GM21515 (cell line): Measurements from ENCODE around the gene AKAP7.
"Not testable (repeated sequence)": the region's sequence is repeated elsewhere in the genome, so short reads cannot be mapped to it uniquely, and the experiment has no call there.

ENCODE experiments used
- ATAC-seq: cut with Tn5 transposase; IDR thresholded peaks from one replicate; pipeline ENCODE4 v1.9.1; 2021; ENCODE audit not compliant: unreplicated experiment

AKAP7 gene

DNA sequence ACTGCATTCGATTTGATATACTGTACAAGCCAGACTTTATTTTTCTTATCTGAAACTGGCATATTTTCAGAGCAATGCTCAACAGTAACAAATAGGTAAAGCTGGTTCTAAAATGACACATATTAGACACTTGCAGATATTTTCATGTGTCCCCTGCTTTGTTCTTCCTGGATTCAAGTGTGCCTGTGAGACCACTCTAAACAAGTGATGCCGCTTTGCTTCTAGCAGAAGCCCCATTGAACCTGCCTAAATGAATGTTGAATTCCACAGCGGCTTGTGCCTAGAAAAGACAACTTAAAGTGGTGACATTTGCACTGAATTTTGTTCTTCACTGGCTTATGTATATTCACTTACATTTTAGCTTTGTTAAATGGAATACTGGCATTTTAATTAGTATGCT lies 115.7 kb downstream of the AKAP7 start:
- ATAC-seq, result no peak

DNA sequence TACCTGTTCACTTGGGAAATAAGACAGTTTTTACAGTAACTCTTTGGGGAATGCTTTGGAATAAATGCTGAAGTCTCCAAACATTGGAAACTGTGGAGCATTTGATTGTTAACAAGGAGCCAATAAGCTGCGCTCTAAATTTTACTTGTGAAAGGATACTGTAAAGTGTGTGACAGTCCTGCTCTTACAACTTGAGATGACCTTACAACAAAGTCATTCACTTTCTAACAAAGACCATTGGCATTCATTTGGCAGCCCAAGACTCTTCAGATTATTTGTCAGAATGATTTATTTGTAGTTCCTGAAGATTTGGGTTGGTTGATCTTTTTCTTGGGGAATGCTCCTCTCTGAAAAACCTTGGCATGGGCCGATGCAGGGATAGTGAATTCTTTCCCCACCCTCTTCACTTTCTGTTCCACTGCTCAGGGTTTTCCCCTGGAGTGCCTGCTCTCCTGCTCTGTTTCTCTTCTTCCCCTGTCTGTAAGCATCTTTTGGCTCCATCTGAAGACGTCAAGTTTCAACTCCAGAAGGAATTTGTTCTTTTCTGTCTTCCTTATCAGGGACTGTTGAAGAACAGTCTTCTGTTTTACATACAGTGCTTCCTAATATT lies 116.4 kb downstream of the AKAP7 start:
- no peak for ATAC-seq

DNA sequence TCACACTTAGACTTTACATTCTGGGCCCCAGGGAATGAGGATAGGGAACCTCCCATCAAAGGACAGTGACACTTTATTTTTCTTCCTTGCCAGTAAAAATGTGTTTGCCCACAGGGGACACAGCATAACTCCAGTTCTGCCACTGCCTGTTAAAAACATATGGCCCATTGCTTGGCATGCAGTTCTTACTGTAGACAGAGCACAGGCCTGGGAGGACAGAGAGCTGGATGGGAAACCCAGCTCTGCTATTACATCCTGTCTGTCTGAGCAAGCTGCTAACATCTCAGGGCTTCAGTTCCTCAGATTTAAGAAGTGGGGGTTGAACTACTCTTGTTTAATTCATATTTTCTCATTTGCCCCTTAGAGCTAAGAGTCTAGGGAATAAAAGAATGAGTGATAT lies 120.2 kb downstream of the AKAP7 start:
- ATAC-seq, result no peak

DNA sequence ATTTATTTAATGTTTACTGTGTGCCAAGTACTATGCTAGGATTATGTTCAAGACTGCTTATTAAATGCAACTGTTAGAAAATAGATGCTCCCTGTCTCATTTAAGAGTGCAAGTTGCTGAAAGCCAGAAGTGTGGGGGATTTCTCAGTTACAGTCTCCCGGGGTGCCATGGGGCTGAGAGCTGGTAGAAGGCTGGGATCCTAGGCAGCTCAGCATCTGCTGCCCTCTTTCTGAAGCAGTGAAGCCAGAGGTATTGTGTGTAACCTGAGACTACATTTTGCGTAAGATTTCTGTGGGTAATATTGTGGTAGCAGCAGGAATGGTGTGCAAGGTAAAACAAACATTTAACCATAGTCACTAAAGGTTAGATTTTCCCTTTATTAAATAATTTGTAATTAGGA lies 120.6 kb downstream of the AKAP7 start:
- no peak for ATAC-seq

DNA sequence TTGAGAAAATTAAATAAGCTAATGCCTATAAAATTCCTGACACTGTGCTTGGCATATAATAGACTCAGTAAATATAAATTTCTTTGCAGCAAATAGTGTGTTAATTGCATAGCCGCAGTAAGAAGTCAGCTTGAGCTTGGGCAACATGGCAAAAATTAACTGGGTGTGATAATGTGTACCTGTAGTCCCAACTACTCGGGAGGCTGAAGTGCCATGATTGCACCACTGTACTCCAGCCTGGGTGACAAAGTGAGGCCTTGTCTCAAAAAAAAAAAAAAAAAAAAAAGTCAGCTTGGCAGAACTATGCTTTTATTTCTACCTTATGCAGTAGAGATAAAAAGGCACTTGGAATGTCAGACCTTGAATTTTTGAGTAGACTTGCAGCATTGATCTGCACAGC lies 121.8 kb downstream of the AKAP7 start:
- no peak for ATAC-seq

DNA sequence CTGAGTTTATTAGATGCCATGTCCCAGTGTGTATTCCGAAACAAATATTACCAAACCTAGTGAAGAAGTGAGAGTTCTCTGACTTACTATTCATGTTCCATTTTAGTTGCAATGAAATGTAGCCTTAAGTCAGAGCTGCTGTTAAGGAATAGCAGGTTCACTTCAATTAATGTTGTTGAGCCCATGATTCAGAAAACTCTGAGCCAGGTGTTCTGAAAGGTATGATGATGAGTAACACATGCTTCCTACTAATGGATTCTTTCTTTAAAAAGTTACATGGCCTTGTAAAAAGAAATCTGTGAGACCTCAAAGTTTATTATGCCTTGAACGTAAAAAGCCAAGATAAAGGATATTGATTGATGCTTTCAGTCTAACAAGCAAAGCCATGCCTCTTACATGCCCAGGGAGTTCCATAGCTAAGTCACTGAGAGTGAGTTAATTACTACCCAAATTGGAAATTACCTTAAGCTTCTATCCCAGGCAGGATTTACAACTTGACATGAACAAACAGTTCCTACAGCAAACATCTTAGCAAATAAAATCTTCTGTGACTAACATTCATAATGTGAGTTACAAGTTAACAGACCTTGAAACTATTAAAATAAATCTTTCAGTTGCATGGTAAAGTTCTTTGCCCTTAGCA lies 122.9 kb downstream of the AKAP7 start:
- no peak for ATAC-seq

DNA sequence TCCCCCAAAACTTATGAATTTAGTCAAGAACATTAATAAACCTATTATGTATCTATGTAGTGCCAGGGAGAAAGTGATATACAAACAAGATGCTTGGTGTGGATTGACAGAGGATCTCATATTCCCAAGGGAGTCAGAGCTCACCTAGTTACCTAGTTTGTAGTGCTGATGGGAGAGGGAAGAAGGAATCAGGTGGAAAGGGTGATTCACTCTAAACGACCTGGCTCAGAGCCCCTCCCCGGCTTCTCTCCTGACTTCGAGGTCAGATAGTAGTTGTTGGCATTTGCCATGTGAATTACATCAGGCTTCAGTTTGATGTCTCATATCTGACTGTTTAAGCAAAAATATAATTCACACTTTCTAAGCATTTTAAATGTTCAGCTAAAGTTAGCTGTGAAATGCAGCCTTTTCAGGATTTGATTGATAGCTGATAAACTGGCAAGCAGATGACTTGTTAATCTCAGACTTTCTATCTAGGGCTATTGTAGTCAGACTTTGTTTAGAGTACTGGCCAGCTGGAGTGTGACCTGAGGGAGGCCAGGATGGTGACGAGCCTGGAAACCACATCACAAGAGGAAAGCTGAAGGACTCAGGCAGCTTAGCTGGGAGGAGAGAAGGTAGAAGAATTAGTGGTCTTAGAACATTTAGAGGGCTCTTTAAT lies 123.7 kb downstream of the AKAP7 start:
- no peak for ATAC-seq

DNA sequence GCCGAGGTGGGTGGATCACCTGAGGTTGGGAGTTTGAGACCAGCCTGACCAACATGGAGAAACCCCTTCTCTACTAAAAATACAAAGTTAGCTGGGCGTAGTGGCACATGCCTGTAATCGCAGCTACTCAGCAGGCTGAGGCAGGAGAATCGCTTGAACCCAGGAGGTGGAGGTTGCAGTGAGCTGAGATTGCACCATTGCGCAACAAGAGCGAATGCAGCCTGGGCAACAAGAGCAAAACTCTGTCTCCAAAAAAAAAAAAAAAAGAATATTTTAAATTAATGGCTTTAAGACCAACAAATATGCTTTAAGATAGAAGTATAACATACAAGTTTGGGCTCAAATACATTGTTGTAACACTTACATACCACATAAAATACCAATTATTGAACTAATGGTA lies 125.7 kb downstream of the AKAP7 start:
- not testable (repeated sequence) for ATAC-seq

DNA sequence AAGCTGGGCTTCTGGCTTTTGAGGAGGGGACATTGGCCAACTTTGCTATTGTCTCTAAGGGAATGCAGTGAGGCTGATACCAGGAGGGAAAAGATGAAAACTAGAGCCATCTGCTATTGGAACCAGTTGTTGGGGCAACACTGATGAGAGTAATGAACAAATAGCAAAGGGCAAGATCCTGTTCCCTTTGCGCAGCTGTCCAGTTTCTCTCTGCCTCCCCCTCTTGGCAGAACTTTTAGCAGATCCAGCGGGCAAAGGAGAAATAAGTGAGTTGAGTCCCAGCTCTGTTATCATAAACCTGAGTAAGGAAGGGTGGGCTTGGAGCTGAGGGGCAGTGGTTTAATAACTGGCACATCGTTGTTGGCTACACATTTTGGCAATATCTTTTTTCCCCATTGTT lies 126.8 kb downstream of the AKAP7 start:
- no peak for ATAC-seq

DNA sequence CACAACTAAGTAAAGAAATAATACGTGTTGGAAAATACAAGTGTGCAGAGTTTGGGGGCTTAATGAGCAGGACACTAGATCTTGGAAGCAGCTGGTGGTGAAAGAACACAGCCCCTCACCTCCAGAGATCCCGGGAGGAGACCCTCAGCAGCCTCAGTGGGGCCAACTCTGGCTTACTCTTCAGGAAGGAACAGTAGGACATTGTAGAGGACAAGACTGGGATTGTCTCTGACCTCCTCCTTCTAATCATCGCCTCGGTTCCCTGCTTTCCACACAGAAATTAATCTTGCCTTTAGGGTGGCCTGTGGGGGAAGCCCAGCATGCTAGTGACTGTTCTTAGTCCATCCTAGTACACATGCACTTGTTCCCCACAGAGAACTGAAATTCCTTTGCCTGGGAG lies 130.7 kb downstream of the AKAP7 start:
- ATAC-seq, result no peak

DNA sequence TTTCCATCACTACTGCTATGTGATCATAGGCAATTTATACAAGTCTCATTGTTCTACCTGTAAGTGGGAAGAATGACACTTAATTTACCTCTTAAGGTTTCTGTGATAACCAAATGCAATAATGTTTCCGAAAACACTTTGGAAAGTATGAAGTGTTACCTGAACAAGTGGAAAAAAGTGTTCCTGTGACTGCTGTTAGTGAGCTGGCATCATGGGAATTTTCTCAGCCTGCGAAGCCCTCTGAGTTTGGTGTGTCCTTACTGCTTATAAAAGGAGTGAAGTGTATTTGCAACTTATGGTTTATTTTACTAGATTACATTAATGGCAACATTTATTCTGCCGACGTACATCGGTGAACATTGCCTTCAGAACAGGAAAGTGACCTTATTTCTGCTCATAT lies 133.0 kb downstream of the AKAP7 start:
- no peak for ATAC-seq

DNA sequence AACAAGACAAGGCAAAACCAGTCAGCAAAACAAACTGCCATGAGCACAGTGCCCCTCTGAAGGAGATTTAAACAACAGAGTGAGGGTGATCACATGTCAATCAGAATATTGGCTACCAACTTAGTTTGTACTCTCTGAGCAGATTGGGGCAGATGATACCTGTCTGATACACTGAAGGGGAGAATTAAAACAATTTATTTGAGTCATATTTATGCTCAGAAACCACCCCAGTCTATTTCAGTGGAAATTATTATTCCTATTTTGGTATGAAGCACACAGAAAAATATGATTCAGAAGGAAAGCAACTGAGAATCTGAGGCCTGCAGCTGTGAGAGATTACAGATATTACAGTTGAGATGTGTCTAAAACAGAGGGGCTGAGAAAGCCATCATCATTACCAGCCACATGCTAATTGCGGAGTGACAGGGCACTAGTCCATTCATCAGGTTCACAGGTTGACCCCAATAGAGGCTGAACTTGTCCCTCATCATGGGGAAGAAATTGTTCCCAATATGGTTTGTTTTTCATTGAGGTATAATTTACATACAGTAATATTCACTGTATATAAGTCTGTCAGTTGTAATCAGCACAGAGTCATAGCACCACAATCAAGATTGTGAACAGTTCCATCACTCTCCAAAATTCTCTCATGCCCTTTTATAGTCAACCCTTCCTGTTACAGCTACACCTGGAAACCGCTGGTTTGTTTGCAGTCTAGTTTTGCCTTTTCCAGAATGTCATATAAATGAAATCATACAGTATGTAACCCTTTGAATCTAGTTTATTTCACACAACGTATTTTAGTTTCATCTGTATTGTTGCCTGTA lies 134.5 kb downstream of the AKAP7 start:
- no peak for ATAC-seq

DNA sequence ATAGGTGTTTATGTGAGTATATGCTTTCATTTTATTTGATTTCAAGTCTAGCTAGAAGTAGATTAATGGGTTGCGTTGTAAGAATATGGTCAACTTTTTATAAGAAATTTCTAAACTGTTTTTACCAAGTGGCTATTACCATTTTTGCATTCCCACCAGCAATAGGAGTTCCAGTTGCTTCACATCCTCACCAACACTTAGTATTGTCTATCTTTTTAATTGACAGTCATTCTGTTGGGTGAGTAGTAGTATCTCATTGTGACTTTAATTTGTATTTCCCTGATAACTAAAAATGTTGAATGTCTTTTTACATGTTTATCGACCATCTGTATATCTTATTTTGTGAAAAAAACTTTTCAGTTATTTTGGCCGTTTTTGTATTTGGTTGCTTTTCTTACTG lies 135.3 kb downstream of the AKAP7 start:
- no peak for ATAC-seq

DNA sequence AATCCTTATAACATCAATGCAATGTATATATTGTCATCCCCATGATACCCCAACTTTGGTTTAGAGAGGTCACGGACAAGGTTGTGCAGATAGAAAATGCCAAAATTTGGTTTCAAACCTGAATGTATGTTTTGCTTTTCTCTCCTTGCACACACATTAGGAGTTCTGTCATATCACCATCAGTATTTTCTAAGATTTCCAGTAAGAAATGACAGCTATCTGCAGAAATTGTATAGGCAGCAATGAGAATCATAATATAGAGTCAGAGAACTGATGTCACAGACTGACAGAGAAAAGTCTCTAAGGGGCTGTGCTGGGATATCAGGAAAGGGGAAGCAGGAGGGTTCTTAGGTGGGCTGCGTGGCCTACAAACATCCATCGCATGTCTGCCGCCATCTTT lies 140.0 kb downstream of the AKAP7 start:
- no peak for ATAC-seq

DNA sequence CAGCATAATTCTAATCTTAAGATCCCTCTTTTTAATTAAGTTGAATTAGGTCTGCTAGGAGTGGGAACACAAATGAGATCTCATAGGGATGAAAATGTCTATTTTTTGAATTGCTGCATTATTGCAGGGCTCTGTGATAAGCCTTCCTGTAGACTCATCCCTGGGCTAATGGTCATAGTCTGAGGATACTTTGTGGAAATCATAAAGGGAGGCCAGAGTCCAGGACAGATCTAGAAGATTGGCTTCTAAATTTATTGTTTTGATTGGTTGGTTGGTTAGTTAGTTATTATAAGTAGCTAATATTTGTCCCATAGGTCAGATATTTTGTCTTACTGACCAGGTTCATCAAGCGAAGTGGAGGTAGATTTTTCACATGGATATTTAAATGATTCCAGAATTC lies 142.3 kb downstream of the AKAP7 start:
- no peak for ATAC-seq

DNA sequence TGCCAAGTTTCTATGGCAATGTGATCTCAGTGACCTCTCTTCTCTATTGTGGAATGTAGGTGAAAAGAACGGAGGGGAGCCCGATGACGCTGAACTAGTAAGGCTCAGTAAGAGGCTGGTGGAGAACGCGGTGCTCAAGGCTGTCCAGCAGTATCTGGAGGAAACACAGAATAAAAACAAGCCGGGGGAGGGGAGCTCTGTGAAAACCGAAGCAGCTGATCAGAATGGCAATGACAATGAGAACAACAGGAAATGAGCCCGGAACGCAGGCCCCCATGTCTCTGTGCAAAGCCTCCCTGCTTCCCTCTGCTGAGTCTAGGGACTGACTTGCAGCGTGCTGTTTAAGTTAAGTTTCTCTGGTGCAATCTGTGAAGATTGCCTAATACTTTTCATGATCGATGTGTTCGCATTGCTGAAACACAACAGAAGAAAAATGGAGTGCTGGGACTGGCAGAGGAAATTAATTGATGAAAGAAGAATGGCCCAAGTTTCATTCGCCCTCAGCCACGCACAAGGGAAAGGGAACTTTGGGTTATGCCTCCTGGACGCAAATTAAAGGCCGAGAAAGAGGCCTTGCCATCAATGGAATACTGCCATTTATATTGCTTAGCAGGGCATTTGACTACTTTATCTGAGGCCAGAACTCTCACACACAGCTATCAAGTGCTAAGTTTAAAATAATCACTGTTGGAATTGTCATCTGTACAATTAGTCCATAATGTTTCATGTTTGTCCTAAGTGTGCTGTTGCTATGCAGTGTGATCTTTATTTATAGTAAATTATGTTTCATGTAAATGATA lies 146.4 kb downstream of the AKAP7 start:
- no peak for ATAC-seq

DNA sequence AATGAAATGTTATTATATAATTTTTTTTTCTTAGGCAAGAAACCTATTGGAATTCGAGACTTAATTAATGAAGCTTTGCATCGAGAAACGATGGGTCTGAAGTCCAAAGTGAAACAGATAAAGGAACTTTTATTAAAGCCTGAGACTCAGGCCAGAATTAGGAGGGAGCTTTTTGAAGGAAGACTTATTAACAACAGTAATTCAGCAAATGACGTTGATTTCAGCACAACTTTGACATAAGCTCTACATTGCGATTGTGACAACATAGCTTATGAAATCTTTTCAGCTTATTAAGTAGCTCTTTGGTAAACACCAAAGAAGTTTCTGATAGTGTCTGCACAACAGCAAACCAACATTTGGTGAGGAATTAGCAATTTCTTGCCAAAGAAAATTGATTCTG lies 147.1 kb downstream of the AKAP7 start:
- no peak for ATAC-seq

DNA sequence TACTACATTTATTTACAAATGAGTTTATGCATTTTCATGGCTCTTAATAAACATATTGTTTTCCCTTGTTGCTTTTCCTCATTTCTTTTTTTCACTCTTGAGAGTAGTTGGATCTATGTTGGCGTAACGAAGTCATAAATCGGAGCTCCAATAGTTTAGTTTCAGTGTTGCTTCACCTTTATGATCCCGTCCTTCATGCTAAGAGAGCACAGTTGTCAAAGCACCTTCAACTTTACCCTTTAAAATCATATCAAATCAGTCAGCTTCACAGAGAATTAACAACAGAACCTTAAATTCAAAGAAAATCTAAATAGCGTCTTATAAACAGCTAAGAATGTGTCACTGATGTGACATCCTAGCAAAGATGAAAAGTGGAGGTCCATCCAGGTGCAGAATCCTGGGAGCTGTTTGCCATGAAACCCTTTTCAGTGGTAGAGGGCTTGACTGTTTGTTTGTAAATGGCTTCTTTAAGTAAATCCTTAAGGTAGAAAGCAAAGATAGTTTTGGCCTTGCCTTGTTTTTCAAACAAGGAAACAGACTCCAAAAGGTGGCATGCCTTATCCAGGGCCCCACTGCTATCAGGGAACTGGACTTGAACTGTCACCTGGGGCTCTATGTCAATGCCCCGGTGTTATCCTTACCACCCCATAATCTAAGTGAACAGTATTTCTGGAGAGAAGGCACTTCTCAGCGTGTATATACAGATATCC lies 148.4 kb downstream of the AKAP7 start:
- no peak for ATAC-seq

DNA sequence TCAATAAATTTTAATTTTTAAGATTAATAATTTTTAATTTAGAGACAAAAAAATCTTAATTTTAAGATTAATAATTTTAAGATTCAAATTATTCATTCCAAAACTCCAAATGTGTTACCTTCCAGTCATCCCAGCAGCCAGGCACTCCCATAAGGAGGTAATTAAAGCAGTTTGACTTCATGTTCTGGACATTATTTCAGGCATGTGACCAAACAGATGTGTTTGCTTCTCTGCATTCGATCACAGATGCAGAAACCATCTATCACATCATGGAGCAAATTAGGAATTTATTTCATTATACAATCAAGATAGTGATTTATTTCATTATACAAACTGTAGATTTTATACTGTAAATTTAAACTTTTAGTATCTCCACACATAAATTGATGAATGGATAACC lies 150.3 kb downstream of the AKAP7 start:
- no peak for ATAC-seq

DNA sequence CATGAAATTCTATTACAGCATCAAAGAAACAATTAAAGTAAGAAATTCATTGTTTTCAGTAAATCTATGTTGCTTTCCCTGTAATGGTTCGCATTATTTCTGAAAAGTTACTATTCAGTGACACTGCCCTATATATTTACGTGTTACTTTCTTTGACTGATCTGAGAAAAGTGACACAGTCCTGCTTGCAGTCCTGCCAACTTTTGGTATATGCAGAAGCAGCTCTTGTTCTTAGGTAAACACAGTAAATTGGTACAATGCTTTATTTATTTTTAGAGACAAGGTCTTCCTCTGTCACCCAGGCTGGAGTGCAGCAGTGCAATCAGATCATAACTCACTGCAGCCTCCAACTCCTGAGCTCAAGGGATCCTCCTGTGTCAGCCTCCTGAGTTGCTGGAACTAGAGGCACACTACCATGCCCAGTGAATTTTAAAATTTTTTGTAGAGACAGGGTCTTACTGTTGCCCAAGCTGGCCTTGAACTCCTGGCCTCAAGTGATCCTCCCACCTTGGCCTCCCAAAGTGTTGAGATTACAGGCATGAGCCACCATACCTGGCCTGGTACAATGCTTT lies 151.3 kb downstream of the AKAP7 start:
- no peak for ATAC-seq
